PC-9 (cell line): ENCODE data around the gene PRRC1. TPM values are rescaled to one million over a fixed set of nuclear protein-coding genes. Genes with fewer than 3 reads are reported as not detected.

Source experiments
- BruUV-seq: library from RNA; stranded (reverse); fragments of 400-500 nt; replicated peaks from 2 replicates; lab custom pipeline; 2021; lab: Mats Ljungman, UMichigan
- CTCF ChIA-PET: fragments of 300-600 bp; sonication (Branson Sonifier 250); formaldehyde crosslinking; loops from one replicate; lab custom pipeline; 2022; ENCODE audit warnings: antibody characterized with exemption; lab: Charles Lee
- POLR2A ChIA-PET: fragments of 300-600 bp; sonication (Branson Sonifier 250); formaldehyde crosslinking; loops from one replicate; lab custom pipeline; 2022; ENCODE audit warnings: antibody characterized with exemption; ENCODE audit not compliant: unreplicated experiment; lab: Charles Lee
- DNase-seq, 2 experiments: peaks; one replicate each; pipeline versions ENCODE4 v3.0.0 to v3.0.0-alpha.2; 2015 to 2022; ENCODE audit warnings: mixed read lengths in 1 of 2
- H2AFZ ChIP-seq: fragments of 200-600 bp; sonication (generic); 2 replicates; pipeline ENCODE4 v1.8.1; 2017; ENCODE audit warnings: antibody characterized with exemption
- H3F3A ChIP-seq: fragments of 200-600 bp; sonication (generic); 2 replicates; pipeline ENCODE4 v1.8.1; 2017; ENCODE audit warnings: antibody characterized with exemption, mild to moderate bottlenecking, low read depth; ENCODE audit not compliant: insufficient read depth
- H3K27ac ChIP-seq: fragments of 200-600 bp; sonication (generic); 2 replicates; pipeline ENCODE4 v1.6.1; 2016; ENCODE audit warnings: mixed run types
- H3K27me3 ChIP-seq: fragments of 200-600 bp; sonication (generic); 2 replicates; pipeline ENCODE4 v1.6.1; 2016; ENCODE audit warnings: low read depth, mixed run types; ENCODE audit not compliant: insufficient read depth
- H3K36me3 ChIP-seq: fragments of 200-600 bp; sonication (generic); 2 replicates; pipeline ENCODE4 v1.6.1; 2016; ENCODE audit warnings: low read depth, mixed run types
- H3K4me1 ChIP-seq: fragments of 200-600 bp; sonication (generic); replicated peaks from 2 replicates; pipeline ENCODE4 v1.6.1; 2016; ENCODE audit warnings: mixed run types; ENCODE audit not compliant: insufficient read depth
- H3K4me2 ChIP-seq: fragments of 200-600 bp; sonication (generic); 2 replicates; pipeline ENCODE4 v1.6.1; 2017; ENCODE audit warnings: mixed run types
- H3K4me3 ChIP-seq: fragments of 200-600 bp; sonication (generic); 2 replicates; pipeline ENCODE4 v1.6.1; 2016; ENCODE audit warnings: mixed run types
- H3K79me2 ChIP-seq: fragments of 200-600 bp; sonication (generic); 2 replicates; pipeline ENCODE4 v1.6.1; 2017; ENCODE audit warnings: low read depth, mixed run types
- H3K9me2 ChIP-seq: fragments of 200-600 bp; sonication (generic); 2 replicates; pipeline ENCODE4 v1.8.1; 2017; ENCODE audit warnings: mild to moderate bottlenecking; ENCODE audit not compliant: insufficient read depth
- H3K9me3 ChIP-seq: fragments of 200-600 bp; sonication (generic); 2 replicates; pipeline ENCODE4 v1.8.1; 2016; ENCODE audit warnings: low read depth; ENCODE audit not compliant: insufficient read depth
- H4K20me1 ChIP-seq: fragments of 200-600 bp; sonication (generic); 2 replicates; pipeline ENCODE4 v1.8.1; 2017; ENCODE audit not compliant: insufficient read depth
- CTCF ChIP-seq: fragments of 200-600 bp; sonication (generic); conservative IDR thresholded peaks from 2 replicates; pipeline ENCODE4 v1.6.1; 2017; ENCODE audit warnings: mixed run types, antibody characterized with exemption, mild to moderate bottlenecking, moderate library complexity
- EZH2 ChIP-seq: fragments of 200-600 bp; sonication (generic); IDR thresholded peaks from 2 replicates; pipeline ENCODE4 v1.8.0; 2017; ENCODE audit warnings: antibody characterized with exemption, low read depth
- intact Hi-C: fragments of 100-400 bp; cut with micrococcal nuclease; formaldehyde crosslinking; loops from one replicate; pipeline ENCODE4 v1.10.0; 2022; ENCODE audit not compliant: unreplicated experiment
- total RNA-seq: library from RNA; stranded (reverse); gene quantifications from 2 replicates; pipeline ENCODE4 v1.2.3, GENCODE V29; 2021

The PRRC1 gene
- total RNA-seq, 1 experiment from 2014 or later, result 43.7 TPM

GRCh38 chr5:127550652-127551409 lies 33.4 kb downstream of the PRRC1 start:
- Histone ChIP-seq H3K27me3 (no peaks in the 10 kb centered on the region), H3K79me2 (no peaks in the 10 kb centered on the region), H3K4me3 (no peak overlapping the region), H3K36me3 (peaks cover 26% of the 10 kb centered on the region), H3K4me2 (no peak overlapping the region), H3K4me1 (no peaks in the 10 kb centered on the region), H3K27ac (no peak overlapping the region), H3F3A (no peaks in the 10 kb centered on the region), H4K20me1 (no peaks in the 10 kb centered on the region; the same call in 1 of the 2 replicates), H2AFZ (no peak overlapping the region), H3K9me2 (no peaks in the 10 kb centered on the region), H3K9me3 (no peaks in the 10 kb centered on the region)
- ChIA-PET POLR2A (no interaction called here), CTCF (no interaction called here)
- intact Hi-C loops, result no loop called here
- no peak for DNase-seq
- BruUV-seq, result no TSS peak
- TF ChIP-seq CTCF (no peak), EZH2 (no peak)

GRCh38 chr5:127551410-127552041 lies 34.1 kb downstream of the PRRC1 start:
- H3K9me3 ChIP-seq, result no peaks in the 10 kb centered on the region
- BruUV-seq, result no TSS peak

GRCh38 chr5:127555826-127556225 lies 38.4 kb downstream of the PRRC1 start:
- H3K27me3 ChIP-seq, result no peaks in the 10 kb centered on the region
- DNase-seq, result peak in 1 of 2 experiments; percentile 46
- peak overlapping the region; percentile 55 for H3K27ac ChIP-seq
- intact Hi-C loops, result no loop called here
- no peaks in the 10 kb centered on the region for H3K9me3 ChIP-seq
- ChIA-PET CTCF (no interaction called here), POLR2A (no interaction called here)
- no TSS peak for BruUV-seq
- H3K79me2 ChIP-seq, result no peaks in the 10 kb centered on the region
- H3F3A ChIP-seq, result no peaks in the 10 kb centered on the region
- no peaks in the 10 kb centered on the region for H3K9me2 ChIP-seq
- no peak overlapping the region for H2AFZ ChIP-seq
- H3K36me3 ChIP-seq, result peaks cover 19% of the 10 kb centered on the region
- TF ChIP-seq CTCF (no peak), EZH2 (no peak)
- no peak overlapping the region for H3K4me3 ChIP-seq
- 0 out of 2 replicates have a peak, but pooled peaks cover 10% of the 10 kb centered on the region for H3K4me1 ChIP-seq
- H3K4me2 ChIP-seq, result no peak overlapping the region
- no peaks in the 10 kb centered on the region for H4K20me1 ChIP-seq

More at GRCh38 chr5:127551410-127552041, 34.1 kb downstream of the PRRC1 start:
- ChIA-PET CTCF (no interaction called here), POLR2A (no interaction called here)
- Histone ChIP-seq H3K4me2 (no peak overlapping the region), H2AFZ (no peak overlapping the region), H4K20me1 (no peaks in the 10 kb centered on the region; the same call in 1 of the 2 replicates), H3K9me2 (no peaks in the 10 kb centered on the region), H3K27me3 (no peaks in the 10 kb centered on the region), H3K4me3 (no peak overlapping the region), H3K27ac (no peak overlapping the region), H3K36me3 (peaks cover 26% of the 10 kb centered on the region), H3F3A (no peaks in the 10 kb centered on the region), H3K79me2 (no peaks in the 10 kb centered on the region), H3K4me1 (0 out of 2 replicates have a peak, but pooled peaks cover 6% of the 10 kb centered on the region)
- no peak for DNase-seq
- intact Hi-C loops, result no loop called here
- TF ChIP-seq EZH2, result no peak
- no peak for TF ChIP-seq CTCF
